Measurements from ENCODE around the gene TRAPPC3. TPM values are rescaled to one million over a fixed set of nuclear protein-coding genes. Genes with fewer than 3 reads are reported as not detected.
"Not testable (repeated sequence)": the region's sequence is repeated elsewhere in the genome, so short reads cannot be mapped to it uniquely, and the experiment has no call there.

Gene TRAPPC3
- 100 to 1,000 TPM in 2 of 4 donors, 10 to 100 TPM in 2; 68.3 to 132 (median 112) TPM for total RNA-seq

GRCh38 chr1:36149237-36149972, at the start of gene TRAPPC3:
Gene TRAPPC3, minus strand, starts transcription at chr1:36149486. Its CDS starts 108 bp downstream, at chr1:36149378.
- H3K9me3 ChIP-seq: no peaks in the 10 kb centered on the region
- 0 to 1% methylated on average over 9 to 16 of the region's 62 CpGs for WGBS, 2 donors
- H3K36me3 ChIP-seq: peaks cover 0 to 5% (median 0%) of the 10 kb centered on the region in 3 donors
- intact Hi-C loops (cut with DNase I): loop anchor here (5.0 kb wide), 1 partner anchor 38 kb away; no protein-coding TSS in a partner anchor
- peak within 1 kb of the TSS; percentile 68 to 95 (median 72) for H3K4me3 ChIP-seq
- peak; percentile 99 for DNase-seq
- TF ChIP-seq CTCF (IDR thresholded peaks at IDR 0.05): peak; percentile 83 to 99 (median 98)
- TF ChIP-seq POLR2A (IDR thresholded peaks at IDR 0.05): peak in 3 of 4 donors; percentile 71 to 92 (median 89)
- no peaks in the 10 kb centered on the region for H3K27me3 ChIP-seq
- H3K4me1 ChIP-seq: peaks cover 27 to 65% (median 35%) of the 10 kb centered on the region in 3 donors
- H3K27ac ChIP-seq: peak within 1 kb of the TSS; percentile 95 to 98 (median 98)

DNA sequence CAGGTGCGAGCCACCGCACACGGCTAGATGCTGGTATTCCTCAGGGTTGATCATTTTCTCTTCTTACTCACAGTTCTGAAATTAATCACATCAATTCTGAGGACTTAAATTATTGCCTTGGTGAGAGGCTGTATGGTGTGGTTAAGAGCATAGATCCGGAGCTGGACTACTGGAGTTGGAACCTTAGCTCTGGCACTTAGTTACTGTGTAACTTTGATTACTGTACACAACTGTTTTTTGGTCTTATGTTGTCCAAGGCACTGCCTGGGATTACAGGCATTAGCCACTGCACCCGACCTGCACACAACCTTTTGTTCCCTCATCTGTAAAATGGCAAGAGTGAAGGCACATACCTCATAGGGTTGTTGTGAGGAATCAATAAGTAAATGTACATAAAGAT, 49.4 kb upstream of the TRAPPC3 start:
- 80 to 87% methylated on average over 5 of the region's 5 CpGs for WGBS, 2 donors
- no peak overlapping the region for H3K4me3 ChIP-seq

GRCh38 chr1:36196805-36197204, 47.5 kb upstream of the TRAPPC3 start:
- whole genome bisulfite sequencing, 2 donors: 87 to 90% methylated on average over 2 to 6 of the region's 12 CpGs
- intact Hi-C loops (cut with DNase I); H3K36me3 ChIP-seq; DNase-seq; H3K27me3 ChIP-seq; H3K27ac ChIP-seq; H3K4me3 ChIP-seq; H3K9me3 ChIP-seq: not testable (repeated sequence)
- peaks cover 0 to 12% (median 8%) of the 10 kb centered on the region in 3 donors for H3K4me1 ChIP-seq

More for the DNA sequence above, 49.4 kb upstream of the TRAPPC3 start:
- intact Hi-C loops (cut with DNase I): no loop called here
- Histone ChIP-seq H3K9me3 (no peaks in the 10 kb centered on the region), H3K27me3 (no peaks in the 10 kb centered on the region), H3K27ac (no peak overlapping the region), H3K4me1 (peaks cover 0 to 18% (median 11%) of the 10 kb centered on the region in 3 donors), H3K36me3 (no peaks in the 10 kb centered on the region)
- no peak for DNase-seq
- TF ChIP-seq CTCF (IDR thresholded peaks at IDR 0.05) (no peak), POLR2A (IDR thresholded peaks at IDR 0.05) (no peak)

DNA sequence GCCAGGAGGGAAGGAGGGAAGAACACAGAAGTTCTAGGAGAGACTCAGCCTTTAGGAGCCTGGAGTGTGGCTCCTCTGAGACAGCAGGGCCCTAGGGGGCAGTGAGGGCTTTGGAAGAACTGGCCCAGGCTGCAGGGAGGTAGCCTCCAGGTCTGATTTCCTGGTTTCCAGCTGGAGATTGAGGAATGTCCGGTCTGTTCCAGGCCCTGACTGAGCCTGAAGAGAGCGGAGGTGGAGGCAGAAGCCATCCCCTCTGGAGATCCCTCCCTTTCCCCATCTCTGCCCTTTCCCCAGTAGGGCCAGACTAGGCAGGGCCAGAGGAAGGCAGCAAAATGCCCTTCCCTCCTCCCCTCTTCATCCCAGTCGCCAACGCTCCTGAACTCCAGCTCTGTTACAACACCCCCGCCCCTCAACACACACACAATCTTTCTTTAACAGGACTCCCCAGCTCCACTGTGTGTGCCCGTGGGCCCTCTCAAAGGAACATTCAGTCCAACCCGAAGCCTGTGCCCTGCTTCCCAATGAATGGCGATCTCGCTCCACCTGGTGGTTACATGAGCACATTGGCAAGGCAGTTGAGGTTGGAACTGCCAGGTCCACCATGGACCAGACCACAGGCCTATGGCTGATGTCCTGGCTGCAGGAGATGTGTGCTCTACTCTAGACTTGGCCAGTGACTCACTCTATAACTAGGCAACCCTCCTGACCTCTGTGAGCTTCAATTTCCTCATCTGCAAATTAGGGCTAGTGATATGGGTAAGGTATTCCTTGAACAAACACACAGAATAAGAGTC, 38.7 kb upstream of the TRAPPC3 start:
- no peak overlapping the region for H3K4me3 ChIP-seq
- peak; percentile 47 for DNase-seq
- no peaks in the 10 kb centered on the region for H3K9me3 ChIP-seq
- peaks cover 5 to 20% (median 9%) of the 10 kb centered on the region in 3 donors for H3K4me1 ChIP-seq
- H3K27me3 ChIP-seq: no peaks in the 10 kb centered on the region
- 0 to 12% methylated on average over 6 of the region's 9 CpGs for WGBS, 2 donors
- intact Hi-C loops (cut with DNase I): loop anchor here (5.0 kb wide), 2 partner anchors 41 to 86 kb away; partner anchors contain the start of gene TRAPPC3
- H3K36me3 ChIP-seq: no peaks in the 10 kb centered on the region
- peak; percentile 79 to 95 (median 92) for TF ChIP-seq CTCF (IDR thresholded peaks at IDR 0.05)
- no peak for TF ChIP-seq POLR2A (IDR thresholded peaks at IDR 0.05)
- peak overlapping the region; percentile 67 to 91 (median 84) for H3K27ac ChIP-seq

DNA sequence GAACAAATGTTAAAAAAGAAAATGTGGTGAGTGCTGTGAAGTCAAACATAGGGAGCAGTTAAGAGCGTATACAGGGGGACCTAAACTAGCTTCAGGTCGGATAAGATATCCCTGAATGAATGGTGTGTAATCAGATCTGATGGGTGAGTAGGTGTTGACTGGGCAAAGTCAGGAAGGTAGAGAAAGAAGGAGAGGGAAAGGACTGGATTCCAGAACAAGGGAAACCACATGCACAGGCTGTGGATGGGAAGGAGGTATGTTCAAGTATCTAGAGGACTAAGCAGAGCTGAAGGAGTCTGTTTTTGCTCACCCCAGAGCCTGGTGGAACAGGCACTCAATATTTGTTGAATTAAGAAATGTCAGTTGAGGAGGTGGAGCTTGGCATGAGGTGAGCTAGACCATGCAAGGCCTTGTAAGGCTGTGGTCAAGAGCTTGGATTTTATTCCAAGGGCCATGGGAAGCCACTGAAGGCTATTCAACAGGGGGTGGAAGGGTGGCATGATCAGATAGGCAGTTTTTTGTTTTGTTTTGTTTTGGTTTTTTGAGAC, 34.1 kb upstream of the TRAPPC3 start:
- Histone ChIP-seq H3K36me3 (peaks cover 26 to 41% (median 29%) of the 10 kb centered on the region in 3 donors), H3K27ac (peak overlapping the region in 3 of 4 donors; percentile 59 to 69 (median 60)), H3K27me3 (no peaks in the 10 kb centered on the region), H3K4me1 (peaks cover 5 to 24% (median 9%) of the 10 kb centered on the region in 3 donors), H3K9me3 (no peaks in the 10 kb centered on the region), H3K4me3 (no peak overlapping the region)
- DNase-seq: no peak
- WGBS, 2 donors: 64 to 77% methylated on average over 2 of the region's 2 CpGs
- intact Hi-C loops (cut with DNase I): no loop called here
- TF ChIP-seq POLR2A (IDR thresholded peaks at IDR 0.05) (no peak), CTCF (IDR thresholded peaks at IDR 0.05) (no peak)

All from esophagus squamous epithelium (tissue), 5 donors.